DND-41 (cell line): ENCODE data around the gene MAP3K14.
"Not testable (repeated sequence)": the region's sequence is repeated elsewhere in the genome, so short reads cannot be mapped to it uniquely, and the experiment has no call there.

Experiments used
- ATAC-seq: fragments of 200-7000 bp; cut with Tn5 transposase; 3 replicates; pipeline ENCODE4 v1.9.1; 2021; ENCODE audit warnings: low read depth; ENCODE audit not compliant: insufficient read depth
- DNase-seq: peaks from one replicate; pipeline ENCODE4 v3.0.0-alpha.2; 2020
- H2AFZ ChIP-seq: 2 replicates; pipeline ENCODE4 v1.6.0; 2012; ENCODE audit warnings: low read depth, low read length
- H3K27ac ChIP-seq: 2 replicates; pipeline ENCODE4 v1.5.1; 2012; ENCODE audit warnings: low read length, inconsistent platforms
- H3K27me3 ChIP-seq: fragments of 200-600 bp; sonication (generic); 2 replicates; pipeline ENCODE4 v1.6.0; 2012; ENCODE audit warnings: low read length, mild to moderate bottlenecking, inconsistent platforms; ENCODE audit not compliant: insufficient read depth, poor library complexity
- H3K36me3 ChIP-seq: 2 replicates; pipeline ENCODE4 v1.5.1; 2012; ENCODE audit warnings: low read length, inconsistent platforms; ENCODE audit not compliant: insufficient read depth
- H3K4me1 ChIP-seq: 2 replicates; pipeline ENCODE4 v1.5.1; 2012; ENCODE audit warnings: mild to moderate bottlenecking, low read length; ENCODE audit not compliant: insufficient read depth
- H3K4me2 ChIP-seq: 2 replicates; pipeline ENCODE4 v1.6.0; 2012; ENCODE audit warnings: mild to moderate bottlenecking, moderate library complexity, low read length, inconsistent platforms; ENCODE audit not compliant: insufficient read depth
- H3K4me3 ChIP-seq, 2 experiments: fragments of 200-600 bp in 1 of 2; shearing (Covaris generic) in 1 of 2; 2 replicates each; pipeline ENCODE4 v1.5.1; 2012 to 2016; ENCODE audit warnings: inconsistent platforms in 2 of 2, low read length in 2 of 2, mild to moderate bottlenecking in 2 of 2, low read depth in 1 of 2, moderate library complexity in 1 of 2
- H3K79me2 ChIP-seq: 2 replicates; pipeline ENCODE4 v1.6.0; 2012; ENCODE audit warnings: low read length, inconsistent platforms; ENCODE audit not compliant: insufficient read depth
- H3K9ac ChIP-seq: 2 replicates; pipeline ENCODE4 v1.6.0; 2012; ENCODE audit warnings: low read depth, mild to moderate bottlenecking, inconsistent platforms, low read length, moderate library complexity
- H3K9me3 ChIP-seq: 2 replicates; pipeline ENCODE4 v1.5.1; 2012; ENCODE audit warnings: low read length, moderate library complexity, mild to moderate bottlenecking, inconsistent platforms; ENCODE audit not compliant: insufficient read depth, severe bottlenecking
- H4K20me1 ChIP-seq: 2 replicates; pipeline ENCODE4 v1.6.0; 2012; ENCODE audit warnings: low read length; ENCODE audit not compliant: insufficient read depth
- CTCF ChIP-seq: IDR thresholded peaks from 2 replicates; pipeline ENCODE4 v1.5.1; 2012; ENCODE audit warnings: borderline replicate concordance, low read length, moderate library complexity, mild to moderate bottlenecking; ENCODE audit not compliant: poor library complexity, severe bottlenecking; ENCODE audit errors: extremely low read depth
- EZH2 ChIP-seq: IDR thresholded peaks from 3 replicates; pipeline ENCODE4 v1.6.1; 2012; ENCODE audit warnings: borderline replicate concordance, low read depth, mild to moderate bottlenecking, moderate library complexity, low read length, inconsistent platforms; ENCODE audit not compliant: severe bottlenecking

The MAP3K14 gene

GRCh38 chr17:45346216-45347015 lies 29.6 kb upstream of the MAP3K14 start:
- ATAC-seq (no peak), DNase-seq (no peak)
- Histone ChIP-seq H3K79me2 (no peaks in the 10 kb centered on the region), H3K27ac (no peak overlapping the region), H3K4me2 (no peak overlapping the region), H3K36me3 (no peaks in the 10 kb centered on the region), H3K9me3 (no peaks in the 10 kb centered on the region), H3K27me3 (peaks cover under 1% of the 10 kb centered on the region), H3K4me3 (no peak overlapping the region), H4K20me1 (no peaks in the 10 kb centered on the region), H2AFZ (no peak overlapping the region), H3K4me1 (no peaks in the 10 kb centered on the region), H3K9ac (no peak overlapping the region)
- TF ChIP-seq CTCF, result no peak
- no peak for TF ChIP-seq EZH2

- H4K20me1 ChIP-seq, result no peaks in the 10 kb centered on the region
- no peaks in the 10 kb centered on the region for H3K79me2 ChIP-seq
- no peak overlapping the region for H3K9ac ChIP-seq
- no peak overlapping the region for H3K27ac ChIP-seq
- no peak overlapping the region for H2AFZ ChIP-seq
- ATAC-seq (no peak), DNase-seq (no peak)
- TF ChIP-seq CTCF, result no peak
- TF ChIP-seq EZH2, result no peak
- no peak overlapping the region for H3K4me3 ChIP-seq
- no peaks in the 10 kb centered on the region for H3K4me1 ChIP-seq
- H3K4me2 ChIP-seq, result no peak overlapping the region
- H3K9me3 ChIP-seq, result no peaks in the 10 kb centered on the region
- H3K36me3 ChIP-seq, result no peaks in the 10 kb centered on the region
- no peaks in the 10 kb centered on the region for H3K27me3 ChIP-seq
Measured at GRCh38 chr17:45345554-45346215, 28.9 kb upstream of the MAP3K14 start.

GRCh38 chr17:45345246-45345553 lies 28.4 kb upstream of the MAP3K14 start:
- Histone ChIP-seq H3K9ac (no peak overlapping the region), H3K79me2 (no peaks in the 10 kb centered on the region), H3K27ac (no peak overlapping the region), H3K27me3 (no peaks in the 10 kb centered on the region), H2AFZ (no peak overlapping the region), H4K20me1 (no peaks in the 10 kb centered on the region), H3K4me2 (no peak overlapping the region), H3K9me3 (no peaks in the 10 kb centered on the region), H3K36me3 (no peaks in the 10 kb centered on the region), H3K4me1 (no peaks in the 10 kb centered on the region), H3K4me3 (no peak overlapping the region)
- no peak for DNase-seq
- TF ChIP-seq CTCF (no peak), EZH2 (no peak)
- ATAC-seq, result no peak

- DNase-seq, H3K4me3 ChIP-seq, H3K27me3 ChIP-seq, H3K36me3 ChIP-seq, H3K9ac ChIP-seq, H3K4me2 ChIP-seq, H3K79me2 ChIP-seq, H4K20me1 ChIP-seq, H3K9me3 ChIP-seq, H3K4me1 ChIP-seq, H3K27ac ChIP-seq, H2AFZ ChIP-seq, ATAC-seq: not testable (repeated sequence)
Measured at GRCh38 chr17:45343967-45344664, 27.3 kb upstream of the MAP3K14 start.
